Measurements from ENCODE around the gene MSS51.
A peak's percentile ranks its signal among the peaks of the same experiment; 100 is the strongest.

MSS51 gene

DNA sequence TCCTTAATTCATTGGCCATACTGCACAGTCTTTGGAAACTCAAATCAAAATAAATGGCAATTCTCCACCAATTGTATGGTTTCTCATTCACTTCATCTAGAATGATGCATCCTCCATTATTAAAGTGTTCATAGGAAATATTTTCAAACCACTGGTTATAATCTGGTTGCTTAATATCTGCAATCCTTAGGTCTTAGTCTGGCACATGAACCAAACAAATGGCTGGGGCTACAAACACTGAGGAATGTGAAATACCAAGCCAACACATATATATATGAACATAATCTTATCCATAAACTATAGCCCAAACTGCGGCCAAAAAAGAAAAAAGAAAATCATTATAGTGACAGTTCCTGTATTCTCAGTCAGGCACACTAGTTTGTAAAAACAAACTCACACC, 5.7 kb upstream of the MSS51 start:
- ATAC-seq = no peak
- no peaks in the 10 kb centered on the region for H3K27me3 Mint-ChIP-seq
- no peak overlapping the region for H3K4me3 Mint-ChIP-seq
- no peaks in the 10 kb centered on the region for H3K9me3 Mint-ChIP-seq
- H3K36me3 Mint-ChIP-seq = peaks cover 31% of the 10 kb centered on the region
- H3K4me1 Mint-ChIP-seq = peaks cover 6% of the 10 kb centered on the region
- H3K27ac Mint-ChIP-seq = no peak overlapping the region

DNA sequence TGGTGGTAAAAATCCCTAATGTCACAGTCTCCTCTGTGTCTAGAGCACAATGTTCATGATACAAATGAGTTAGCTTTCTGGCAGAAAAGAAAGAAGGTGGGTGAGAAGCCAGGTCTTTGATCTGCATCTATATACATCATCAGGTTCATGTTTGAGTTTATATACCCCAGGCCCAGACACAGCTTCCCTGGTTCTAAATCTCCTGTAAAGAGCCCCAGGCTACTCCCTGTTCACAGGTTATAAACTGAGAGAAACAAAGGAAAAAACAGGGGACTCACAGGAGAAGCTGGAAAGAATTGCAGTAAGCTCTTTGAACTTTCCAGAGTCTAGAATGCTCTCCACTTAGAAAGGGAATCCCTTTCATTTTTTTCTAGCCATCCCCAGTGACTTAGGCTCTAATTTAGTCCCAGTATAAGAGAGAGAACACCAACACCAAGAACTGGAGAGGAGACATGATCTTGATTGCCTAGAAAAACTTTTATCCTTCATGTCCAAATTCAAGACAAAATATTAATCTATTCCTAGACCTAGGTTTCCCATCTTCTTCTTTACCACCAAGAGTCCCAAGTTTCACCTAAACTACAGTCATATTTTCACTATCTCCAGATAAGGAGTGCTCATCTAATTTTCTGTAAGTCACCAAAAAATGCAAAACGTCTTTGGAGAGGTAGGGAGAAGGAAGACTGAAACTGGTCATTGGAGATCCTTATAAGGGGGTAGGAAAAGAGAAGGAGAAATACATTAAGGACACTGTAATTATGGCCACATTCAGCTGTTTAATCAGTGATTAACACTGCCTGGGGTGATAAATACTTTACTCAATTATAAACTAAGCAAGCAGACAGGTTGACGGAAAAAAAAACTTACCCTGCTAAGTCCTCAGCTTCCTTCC, 469 bp downstream of the MSS51 start:
- Mint-ChIP-seq H3K27ac (no peak overlapping the region), H3K4me1 (no peaks in the 10 kb centered on the region), H3K36me3 (peaks cover 27% of the 10 kb centered on the region), H3K9me3 (no peaks in the 10 kb centered on the region), H3K27me3 (no peaks in the 10 kb centered on the region), H3K4me3 (no peak overlapping the region)
- ATAC-seq = no peak

DNA sequence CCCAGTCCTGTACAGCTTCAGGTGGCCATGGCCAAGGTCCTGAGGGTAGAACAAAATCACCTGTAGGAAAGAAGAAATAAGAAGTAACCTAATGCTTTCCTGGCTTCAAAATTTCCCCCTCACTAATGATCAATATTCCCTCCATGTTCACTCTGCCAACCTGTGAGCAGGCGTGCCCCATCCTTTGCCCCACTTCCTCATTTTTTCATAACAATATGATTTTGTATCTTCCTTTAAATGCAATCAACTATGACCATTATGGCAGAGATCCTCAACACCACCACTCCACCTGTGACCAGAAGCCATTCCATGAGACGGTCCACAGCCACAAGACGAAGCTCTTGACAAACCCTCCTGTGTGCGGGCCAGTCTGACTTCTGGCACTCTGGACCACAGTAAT, 7.0 kb downstream of the MSS51 start:
- Mint-ChIP-seq H3K27ac (peak overlapping the region; percentile 48), H3K4me3 (no peak overlapping the region), H3K27me3 (no peaks in the 10 kb centered on the region), H3K36me3 (peaks cover 67% of the 10 kb centered on the region), H3K9me3 (no peaks in the 10 kb centered on the region), H3K4me1 (peaks cover 11% of the 10 kb centered on the region)
- peak; percentile 65 for ATAC-seq

DNA sequence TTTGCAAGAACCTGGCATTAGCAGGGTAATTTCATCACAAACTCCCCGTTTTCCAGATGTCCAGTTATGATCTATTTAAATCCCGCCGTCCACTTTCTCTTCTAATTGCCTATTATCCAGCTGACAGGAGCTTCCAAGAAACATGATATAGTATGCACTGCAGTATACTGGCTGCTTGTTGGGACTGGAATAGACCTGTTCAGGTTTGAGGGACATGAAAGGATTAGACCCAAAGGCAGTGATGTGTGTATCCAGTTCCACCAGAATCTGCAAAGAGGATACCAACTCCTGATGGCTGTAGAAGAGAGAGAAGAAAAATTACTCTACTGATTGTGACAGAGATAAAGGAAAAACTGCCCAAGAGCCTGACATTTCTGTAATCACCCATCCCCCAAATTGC, 8.9 kb downstream of the MSS51 start:
- Mint-ChIP-seq H3K9me3 (no peaks in the 10 kb centered on the region), H3K27me3 (no peaks in the 10 kb centered on the region), H3K4me1 (peaks cover 11% of the 10 kb centered on the region), H3K4me3 (no peak overlapping the region), H3K27ac (no peak overlapping the region), H3K36me3 (peaks cover 56% of the 10 kb centered on the region)
- ATAC-seq = no peak

DNA sequence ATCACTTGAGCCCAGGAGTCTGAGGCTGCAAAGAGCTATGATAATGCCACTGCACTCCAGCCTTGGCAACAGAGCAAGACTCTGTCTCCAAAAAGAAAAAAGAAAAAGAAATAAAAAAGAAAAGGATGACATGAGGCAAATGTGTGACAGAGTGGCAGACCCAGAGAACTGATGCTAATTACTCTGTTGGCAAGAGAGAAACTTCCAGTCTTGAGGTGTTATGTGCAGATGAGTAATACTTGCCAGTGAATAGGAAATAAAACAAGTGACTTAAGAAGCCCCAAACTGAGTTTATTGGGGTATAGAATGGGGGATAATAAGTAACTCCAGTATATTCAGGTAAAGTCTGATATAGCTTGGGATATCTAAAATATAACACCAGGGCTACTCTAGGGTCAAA, 10.1 kb downstream of the MSS51 start:
- ATAC-seq = no peak
- Mint-ChIP-seq H3K9me3 (no peaks in the 10 kb centered on the region), H3K4me3 (no peak overlapping the region), H3K27ac (no peak overlapping the region), H3K4me1 (peaks cover 11% of the 10 kb centered on the region), H3K27me3 (no peaks in the 10 kb centered on the region), H3K36me3 (peaks cover 56% of the 10 kb centered on the region)

DNA sequence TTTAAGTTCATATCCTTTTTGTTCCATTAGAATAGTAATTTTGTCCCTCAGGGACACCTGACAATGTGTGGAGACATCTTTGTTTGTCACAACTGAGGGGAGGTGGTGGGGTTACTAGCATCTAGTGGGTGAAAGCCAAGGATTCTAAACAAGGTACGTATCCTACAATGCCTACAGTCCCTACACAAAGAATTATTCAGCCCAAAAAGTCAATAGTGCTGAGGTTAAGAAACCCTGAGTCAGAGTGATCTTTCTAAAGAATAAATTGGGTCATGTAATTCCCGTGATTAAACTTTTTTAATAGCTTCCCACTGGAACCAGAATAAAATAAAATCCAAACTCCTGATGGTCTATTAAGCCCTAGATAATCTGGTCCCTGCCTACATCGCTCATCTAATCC, 16.8 kb downstream of the MSS51 start:
- Mint-ChIP-seq H3K4me3 (no peak overlapping the region), H3K27ac (no peak overlapping the region), H3K36me3 (no peaks in the 10 kb centered on the region), H3K27me3 (no peaks in the 10 kb centered on the region), H3K4me1 (peaks cover 30% of the 10 kb centered on the region), H3K9me3 (no peaks in the 10 kb centered on the region)
- ATAC-seq = no peak

DNA sequence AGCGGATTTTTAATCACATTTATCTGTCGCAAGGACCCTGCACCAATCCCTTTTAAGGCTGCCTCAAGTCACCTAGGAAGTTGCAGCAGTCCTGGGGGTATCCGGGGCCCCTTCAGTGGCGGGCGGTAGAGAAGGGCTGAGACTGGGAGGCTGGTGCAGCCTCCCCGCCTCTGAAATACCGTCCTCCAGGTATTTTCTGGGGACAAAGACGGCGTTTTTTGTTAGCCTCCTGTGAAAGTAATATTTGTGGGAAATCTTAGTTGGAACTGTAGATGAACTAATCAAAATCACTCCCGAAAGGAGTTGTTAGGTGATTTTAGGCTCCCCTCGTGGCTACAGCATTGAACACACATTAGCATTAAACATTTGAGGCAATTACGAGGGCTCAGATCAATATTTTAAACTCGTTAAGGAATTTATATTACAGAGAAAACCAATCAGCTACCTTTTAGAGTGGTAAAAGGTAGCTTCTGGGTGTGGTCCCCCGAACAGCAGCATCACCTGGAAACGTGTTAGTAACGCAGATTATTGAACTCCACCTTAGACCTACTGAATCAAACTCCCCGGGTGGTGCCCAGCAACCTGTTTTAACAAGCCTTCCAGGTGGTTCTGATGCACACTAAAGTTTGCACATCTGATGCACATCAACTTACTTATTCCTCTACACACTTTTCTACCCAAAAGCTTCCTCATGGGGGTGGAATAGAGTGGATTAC, 19.0 kb downstream of the MSS51 start:
- H3K36me3 Mint-ChIP-seq = peaks cover 17% of the 10 kb centered on the region
- H3K9me3 Mint-ChIP-seq = no peaks in the 10 kb centered on the region
- H3K27me3 Mint-ChIP-seq = no peaks in the 10 kb centered on the region
- peak overlapping the region; percentile 97 for H3K27ac Mint-ChIP-seq
- peak; percentile 61 for ATAC-seq
- H3K4me3 Mint-ChIP-seq = peak overlapping the region; percentile 97
- peaks cover 51% of the 10 kb centered on the region for H3K4me1 Mint-ChIP-seq

DNA sequence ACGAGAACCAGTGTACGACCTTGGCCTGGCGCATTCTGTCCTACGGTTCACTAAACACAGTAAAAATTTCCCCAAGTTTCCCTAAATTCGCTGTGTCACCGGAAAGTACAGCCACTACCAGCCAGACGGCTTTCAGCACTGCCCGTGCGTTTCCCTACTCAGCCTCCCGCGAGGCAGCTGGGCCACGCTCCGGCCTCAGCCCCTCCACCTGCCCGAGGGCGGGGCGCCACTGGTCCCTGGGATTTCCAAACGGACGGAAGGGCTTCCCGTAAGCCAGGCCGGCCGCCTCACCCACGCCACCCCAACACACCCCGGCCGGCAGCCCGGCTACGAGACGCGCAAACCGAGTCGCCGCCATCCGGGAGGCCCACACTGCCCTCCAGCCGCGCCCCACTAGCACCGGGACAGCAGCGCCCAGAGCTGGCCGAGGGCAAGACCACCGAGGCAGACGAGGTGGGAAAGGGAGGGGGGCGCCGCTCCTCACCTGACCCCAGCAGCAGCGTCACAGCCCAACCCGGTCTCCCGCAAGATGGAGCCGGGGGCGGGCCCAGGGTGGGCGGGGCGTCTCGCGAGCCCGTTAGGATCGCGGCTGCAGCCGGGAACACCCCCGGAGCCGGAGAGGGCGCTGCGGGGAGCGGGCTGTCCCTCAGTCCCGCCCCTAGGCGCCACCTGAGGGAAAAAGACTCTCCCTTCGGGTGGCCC, 19.7 kb downstream of the MSS51 start, which contains the start of gene ANXA7:
Gene ANXA7, minus strand, starts transcription at position 531 of the 702 bp plus-strand sequence. CDS start 13,202 bp downstream, outside the sequence.
- no peaks in the 10 kb centered on the region for H3K27me3 Mint-ChIP-seq
- H3K9me3 Mint-ChIP-seq = no peaks in the 10 kb centered on the region
- H3K27ac Mint-ChIP-seq = peak within 1 kb of the TSS; percentile 97
- H3K4me1 Mint-ChIP-seq = peaks cover 58% of the 10 kb centered on the region
- ATAC-seq = peak; percentile 98
- H3K36me3 Mint-ChIP-seq = peaks cover 18% of the 10 kb centered on the region
- H3K4me3 Mint-ChIP-seq = peak within 1 kb of the TSS; percentile 97

DNA sequence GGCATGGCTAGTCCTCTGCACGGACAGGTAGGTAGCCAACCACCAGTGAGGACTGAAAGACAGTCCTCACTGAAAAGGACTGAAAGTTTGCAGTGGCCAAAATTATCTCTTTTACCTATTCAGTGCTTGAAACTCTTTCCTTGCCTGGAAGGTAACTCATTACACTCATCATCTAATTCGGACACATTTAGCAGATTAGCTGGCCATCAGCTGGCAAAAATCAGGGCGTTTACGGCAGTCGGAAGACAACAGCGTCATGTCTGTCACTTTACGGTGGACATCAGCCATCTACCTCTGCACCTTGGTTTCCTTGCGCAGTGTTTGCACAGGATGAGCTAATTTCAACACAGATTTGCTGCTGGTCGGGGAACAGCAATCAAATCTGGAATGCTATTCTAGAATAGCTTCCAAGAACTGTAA, 20.2 kb downstream of the MSS51 start:
- ATAC-seq = peak; percentile 59
- Mint-ChIP-seq H3K27me3 (no peaks in the 10 kb centered on the region), H3K9me3 (no peaks in the 10 kb centered on the region), H3K36me3 (peaks cover 20% of the 10 kb centered on the region), H3K4me3 (peak overlapping the region; percentile 97), H3K4me1 (peaks cover 62% of the 10 kb centered on the region), H3K27ac (peak overlapping the region; percentile 97)

DNA sequence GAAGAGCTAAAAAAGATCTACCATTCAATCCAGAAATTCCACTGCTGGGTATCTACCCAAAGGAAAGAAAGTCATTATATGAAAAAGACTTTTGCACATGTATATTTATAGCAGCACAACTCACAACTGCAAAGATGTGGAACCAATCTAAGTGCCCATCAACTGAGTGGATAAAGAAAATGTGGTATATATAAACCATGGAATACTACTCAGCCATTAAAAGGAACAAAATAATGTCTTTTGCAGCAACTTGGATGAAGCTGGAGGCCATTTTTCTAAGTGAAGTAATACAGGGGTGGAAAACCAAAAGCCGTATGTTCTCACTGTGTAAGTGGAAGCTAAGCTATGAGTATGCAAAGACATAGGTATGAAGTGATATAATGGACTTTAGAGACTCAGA, 22.5 kb downstream of the MSS51 start:
- Mint-ChIP-seq H3K27me3 (no peaks in the 10 kb centered on the region), H3K4me3 (no peak overlapping the region), H3K9me3 (no peaks in the 10 kb centered on the region), H3K27ac (no peak overlapping the region), H3K36me3 (peaks cover 41% of the 10 kb centered on the region), H3K4me1 (peaks cover 84% of the 10 kb centered on the region)
- no peak for ATAC-seq

DNA sequence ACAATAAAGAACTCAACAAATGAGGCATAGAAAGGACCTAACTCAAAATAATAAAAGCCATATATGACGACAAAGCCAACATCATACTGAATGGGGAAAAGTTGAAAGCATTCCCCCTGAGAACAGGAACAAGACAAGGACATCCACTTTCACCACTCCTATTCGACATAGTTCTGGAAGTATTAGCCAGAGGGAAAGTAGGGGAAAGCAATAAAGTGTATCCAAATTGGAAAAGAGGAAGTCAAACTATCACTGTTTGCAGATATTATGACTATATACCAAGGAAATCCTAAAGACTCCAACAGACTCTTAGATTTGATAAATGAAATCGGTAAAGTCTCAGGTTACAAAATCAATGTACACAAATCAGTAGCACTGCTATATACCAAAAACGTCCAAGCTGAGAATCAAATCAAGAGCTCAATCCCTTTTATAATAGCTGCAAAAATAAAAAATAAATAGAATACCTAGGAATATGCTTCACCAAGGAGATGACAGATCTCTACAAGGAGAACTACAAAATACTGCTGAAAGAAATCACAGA, 24.3 kb downstream of the MSS51 start:
- Mint-ChIP-seq H3K4me1 (peaks cover 78% of the 10 kb centered on the region), H3K36me3 (peaks cover 41% of the 10 kb centered on the region), H3K27ac (no peak overlapping the region), H3K27me3 (no peaks in the 10 kb centered on the region), H3K9me3 (no peaks in the 10 kb centered on the region), H3K4me3 (no peak overlapping the region)
- no peak for ATAC-seq

DNA sequence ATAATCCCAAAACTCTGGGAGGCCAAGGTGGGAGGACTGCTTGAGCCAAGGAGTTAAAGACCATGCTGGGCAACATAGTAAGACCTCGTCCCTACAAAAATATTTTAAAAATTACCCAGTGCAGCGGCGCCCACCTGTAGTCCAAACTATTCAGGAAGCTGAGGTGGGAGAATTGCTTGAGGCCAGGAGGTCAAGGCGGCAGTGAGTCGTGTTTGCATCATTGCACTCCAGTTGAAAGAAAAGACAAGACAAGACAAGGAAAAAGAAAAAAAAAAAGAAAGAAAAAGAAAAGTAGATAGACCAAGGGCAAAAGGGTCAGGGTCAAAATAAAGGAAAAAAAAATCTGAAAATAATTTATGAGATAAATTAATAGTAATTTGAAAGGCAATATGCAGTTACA, 25.3 kb downstream of the MSS51 start:
- no peak for ATAC-seq
- Mint-ChIP-seq H3K4me1 (peaks cover 82% of the 10 kb centered on the region), H3K27me3 (no peaks in the 10 kb centered on the region), H3K4me3 (no peak overlapping the region), H3K27ac (no peak overlapping the region), H3K36me3 (peaks cover 41% of the 10 kb centered on the region), H3K9me3 (no peaks in the 10 kb centered on the region)

DNA sequence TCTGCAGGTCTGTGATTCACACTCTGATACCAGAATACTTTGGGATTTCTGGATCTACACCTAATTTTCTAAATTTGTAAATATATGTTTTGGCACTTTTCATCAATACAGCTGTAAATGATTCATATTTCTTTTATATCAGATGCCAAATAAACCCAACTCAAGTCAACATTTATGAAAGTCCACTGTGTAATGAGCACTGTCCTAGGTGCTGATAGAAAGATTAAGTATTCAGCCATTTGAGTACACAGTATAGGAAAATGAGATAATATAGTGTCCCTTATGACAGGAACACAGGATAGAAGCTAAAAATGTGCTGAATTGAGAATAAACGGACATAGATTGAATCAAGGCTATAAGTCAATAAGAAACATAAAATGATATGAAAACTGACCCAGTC, 25.9 kb downstream of the MSS51 start:
- peaks cover 81% of the 10 kb centered on the region for H3K4me1 Mint-ChIP-seq
- no peaks in the 10 kb centered on the region for H3K9me3 Mint-ChIP-seq

DNA sequence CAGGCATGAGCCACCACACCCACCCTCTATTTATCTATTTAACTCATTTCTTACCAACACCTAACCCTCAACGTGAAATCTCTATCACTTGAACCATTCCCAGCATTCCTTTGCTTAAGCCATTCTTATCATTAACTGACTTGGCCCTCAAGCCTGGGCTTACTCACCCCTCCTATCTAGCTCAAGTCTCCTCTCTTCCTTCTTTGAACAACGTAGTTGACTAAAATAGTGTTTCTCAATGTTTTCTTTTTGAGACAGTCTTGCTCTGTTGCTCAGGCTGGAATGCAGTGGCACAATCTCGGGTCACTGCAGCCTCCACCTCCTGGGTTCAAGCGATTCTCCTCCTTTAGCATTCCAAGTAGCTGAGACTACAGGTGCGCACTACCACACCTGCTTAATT, 26.5 kb downstream of the MSS51 start:
- H3K4me3 Mint-ChIP-seq = no peak overlapping the region
- no peak for ATAC-seq
- H3K27me3 Mint-ChIP-seq = no peaks in the 10 kb centered on the region
- no peaks in the 10 kb centered on the region for H3K9me3 Mint-ChIP-seq
- peak overlapping the region; percentile 46 for H3K27ac Mint-ChIP-seq
- H3K4me1 Mint-ChIP-seq = peaks cover 75% of the 10 kb centered on the region
- H3K36me3 Mint-ChIP-seq = peaks cover 41% of the 10 kb centered on the region

More for the DNA sequence above, 25.9 kb downstream of the MSS51 start:
- H3K27ac Mint-ChIP-seq = no peak overlapping the region
- ATAC-seq = no peak
- H3K27me3 Mint-ChIP-seq = no peaks in the 10 kb centered on the region
- H3K36me3 Mint-ChIP-seq = peaks cover 41% of the 10 kb centered on the region
- no peak overlapping the region for H3K4me3 Mint-ChIP-seq

DNA sequence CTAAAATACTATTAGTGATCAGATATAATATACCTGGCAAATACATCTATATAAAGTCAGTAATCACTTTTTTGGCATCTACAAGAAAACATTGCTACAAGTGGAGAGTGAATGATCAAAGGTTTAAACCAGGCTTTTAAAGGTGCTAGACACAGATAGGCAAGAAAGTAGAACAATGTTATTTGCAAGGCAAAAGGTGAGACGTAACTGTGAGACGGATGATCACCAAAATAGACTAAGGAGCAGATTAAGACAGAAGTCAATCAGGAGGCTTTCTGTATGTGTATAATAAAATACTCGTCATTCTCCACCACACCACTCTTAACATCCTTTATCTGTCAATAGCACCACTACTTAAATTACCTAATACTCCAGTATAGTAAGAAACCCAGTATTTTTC, 27.8 kb downstream of the MSS51 start:
- Mint-ChIP-seq H3K4me3 (no peak overlapping the region), H3K9me3 (no peaks in the 10 kb centered on the region), H3K36me3 (peaks cover 46% of the 10 kb centered on the region), H3K27me3 (no peaks in the 10 kb centered on the region), H3K4me1 (peaks cover 71% of the 10 kb centered on the region), H3K27ac (no peak overlapping the region)
- no peak for ATAC-seq

Data from stimulated activated memory B cell treated with anti-CD40 and anti-IgM and Interleukin-4, amounts not matched to agents 10 μg/mL and 1 μg/mL and 100 μg/mL, for 72 hours (primary cell).